ENCODE results near the gene AGFG2. TPM values are rescaled to one million over a fixed set of nuclear protein-coding genes. Genes with fewer than 3 reads are reported as not detected.

The AGFG2 gene
- total and polyA plus RNA-seq, 2 of the 13 experiments (the other 11 are each of a cell fraction or from before 2014, with no cell fraction given) = 125 to 132 TPM

- FAIRE-seq (no peak), ATAC-seq (no peak), DNase-seq (ENCODE audit: low spot score) (no peak)
- ChIA-PET POLR2A (no interaction called here), CTCF (ENCODE audit: low intra/inter-chr PET ratio, low total read pairs) (interaction anchor here (1.3 kb wide), 1 partner anchor 14 kb away, joined by 4 read pairs; no protein-coding TSS in a partner anchor)
- 95% methylated on average over 58 of the region's 70 CpGs for WGBS (ENCODE audit: low lambda C conversion rate)
- Histone ChIP-seq H3K4me3 (replicated peaks in 1 of 3; ENCODE audit: insufficient read depth in 1 of 3, low read depth in 2 of 3, low read length in 3 of 3) (no peak within 1 kb of the TSS; a peak in 1 of 6 replicates), H4K20me1 (ENCODE audit: insufficient read depth, low read length) (no peaks in the 10 kb centered on the region), H3K4me2 (ENCODE audit: low read depth, low read length) (peak within 1 kb of the TSS; percentile 78), H2AFZ (ENCODE audit: low read length) (no peak within 1 kb of the TSS), H3K27me3 (ENCODE audit: control insufficient read depth in 1 of 2, insufficient read depth in 2 of 2, low read length in 2 of 2) (no peaks in the 10 kb centered on the region), H3K4me1 (ENCODE audit: insufficient read depth, low read length) (peaks cover 44% of the 10 kb centered on the region), H3K9ac (ENCODE audit: insufficient read depth, low read depth, low read length) (peak within 1 kb of the TSS; percentile 77; the same call in 1 of the 2 replicates), H3K36me3 (replicated peaks in 1 of 2; ENCODE audit: control insufficient read depth in 1 of 2, insufficient read depth in 2 of 2, low read length in 2 of 2) (peaks cover 5 to 15% of the 10 kb centered on the region in 2 experiments; a peak in 1 of 5 replicates), H3K27ac (ENCODE audit: extremely low read length, insufficient read depth, low read length) (no peak within 1 kb of the TSS), H3K79me2 (ENCODE audit: insufficient read depth, low read length) (no peaks in the 10 kb centered on the region), H3K9me3 (ENCODE audit: low read length) (no peaks in the 10 kb centered on the region)
- in situ Hi-C loops (cut with HindIII; ENCODE audit: extremely low pct_ligation_motif_present, low pct_unique_long_range_greater_than_20kb) = no loop called here
- intact Hi-C loops (cut with micrococcal nuclease; ENCODE audit: unreplicated experiment) = no loop called here
- BruUV-seq (replicated peaks) = no TSS peak
- 0 out of 2 replicates have a peak, but pooled peaks have one; percentile 14 for TF ChIP-seq ZNF574 (CRISPR knock-in tag; IDR thresholded peaks at IDR 0.05)
- TF ChIP-seq ZBTB1 (CRISPR knock-in tag; IDR thresholded peaks at IDR 0.05; ENCODE audit: borderline replicate concordance) = no peak
- TF ChIP-seq NFIB (CRISPR knock-in tag; IDR thresholded peaks at IDR 0.05; ENCODE audit: borderline replicate concordance) = peak; percentile 18; the same call in 1 of the 2 replicates
- peak; percentile 39 for TF ChIP-seq RBFOX2 (IDR thresholded peaks at IDR 0.05; ENCODE audit: low read depth, low read length)
- peak; percentile 24 for TF ChIP-seq TAF15 (IDR thresholded peaks at IDR 0.05; ENCODE audit: low read depth, low read length, poor library complexity, severe bottlenecking)
- TF ChIP-seq ZNF616 (CRISPR knock-in tag; IDR thresholded peaks at IDR 0.05; ENCODE audit: low read depth) = no peak
- TF ChIP-seq NFYC (CRISPR knock-in tag; IDR thresholded peaks at IDR 0.05) = no peak
- no peak for TF ChIP-seq NFE2L1 (CRISPR knock-in tag; IDR thresholded peaks at IDR 0.05; ENCODE audit: borderline replicate concordance)
- peak; percentile 88 for TF ChIP-seq ZNF740 (CRISPR knock-in tag; IDR thresholded peaks at IDR 0.05)
- TF ChIP-seq PTBP1 (IDR thresholded peaks at IDR 0.05; ENCODE audit: low read depth, low read length, poor library complexity, severe bottlenecking) = peak; percentile 51
- 0 out of 2 replicates have a peak, but pooled peaks have one; percentile 74 for TF ChIP-seq PCBP1 (IDR thresholded peaks at IDR 0.05; ENCODE audit: borderline replicate concordance, low read depth, low read length)
- no peak for TF ChIP-seq ZNF276 (CRISPR knock-in tag; IDR thresholded peaks at IDR 0.05; ENCODE audit: low read depth)
- no peak for TF ChIP-seq MEIS1 (CRISPR knock-in tag; IDR thresholded peaks at IDR 0.05; ENCODE audit: borderline replicate concordance)
- peak; percentile 45 for TF ChIP-seq ZNF687 (CRISPR knock-in tag; IDR thresholded peaks at IDR 0.05)
These were observed 34.8 kb downstream of the AGFG2 start, which contains the start of gene SAP25 for GRCh38 chr7:100573691-100574361. Gene SAP25, minus strand, starts transcription at chr7:100573900. Its CDS starts 158 bp downstream, at chr7:100573742.
